Measurements from ENCODE around the gene IRGQ. TPM values are rescaled to one million over a fixed set of nuclear protein-coding genes. Genes with fewer than 3 reads are reported as not detected.

The IRGQ gene
- total and polyA plus RNA-seq, 2 experiments from 2014 or later = 8.4 to 49.6 TPM

DNA sequence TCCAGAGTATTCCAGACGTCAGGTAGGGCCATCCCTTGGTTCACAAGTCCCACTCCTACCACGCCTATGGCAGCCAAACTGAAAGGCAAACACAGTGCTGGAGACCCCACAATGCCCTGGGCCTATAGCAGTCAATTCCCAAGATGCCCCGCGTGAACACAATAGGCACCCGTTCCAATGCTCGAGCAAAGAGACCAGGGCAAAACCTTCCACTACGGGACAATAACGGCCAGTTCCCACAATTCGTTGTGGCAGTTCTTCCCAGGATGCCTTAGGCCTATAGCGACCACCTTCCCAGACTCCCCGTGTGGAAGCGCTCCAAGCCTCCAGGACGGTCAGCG, 23.0 kb upstream of the IRGQ start:
- H3K36me3 ChIP-seq (ENCODE audit: insufficient read depth) = no peaks in the 10 kb centered on the region
- peaks cover 3% of the 10 kb centered on the region; the same call in 2 of the 3 replicates for H3K9me3 Mint-ChIP-seq
- H2AFZ ChIP-seq = peak overlapping the region; percentile 88
- H3K27me3 Mint-ChIP-seq (ENCODE audit: insufficient read depth, low read depth, poor library complexity) = peaks cover 14% of the 10 kb centered on the region
- H3K4me3 ChIP-seq = peak overlapping the region; percentile 68
- H3K4me2 ChIP-seq = peak overlapping the region; percentile 84
- peak overlapping the region; percentile 88 for H3K4me3 Mint-ChIP-seq
- no peaks in the 10 kb centered on the region for H3K27me3 ChIP-seq (ENCODE audit: insufficient read depth)
- peaks cover 24% of the 10 kb centered on the region; the same call in 1 of the 2 replicates for H3K79me2 ChIP-seq (replicated peaks; ENCODE audit: insufficient read depth)
- peak overlapping the region; percentile 96 for H3K27ac ChIP-seq (ENCODE audit: low read depth)
- H3K36me3 Mint-ChIP-seq (ENCODE audit: low read depth) = peaks cover 10% of the 10 kb centered on the region
- peaks cover 3% of the 10 kb centered on the region; the same call in 1 of the 2 replicates for H3F3A ChIP-seq (replicated peaks; ENCODE audit: low read depth)
- no peak for DNase-seq (ENCODE audit: low spot score)
- H4K20me1 ChIP-seq (replicated peaks; ENCODE audit: insufficient read depth) = no peaks in the 10 kb centered on the region; the same call in 1 of the 2 replicates
- peaks cover 23% of the 10 kb centered on the region for H3K4me1 Mint-ChIP-seq
- peaks cover 4% of the 10 kb centered on the region for H3K4me1 ChIP-seq (ENCODE audit: insufficient read depth)
- ATAC-seq = peak; percentile 28
- H3K9me2 ChIP-seq (ENCODE audit: insufficient read depth) = no peaks in the 10 kb centered on the region
- H3K27ac Mint-ChIP-seq = peak overlapping the region; percentile 98
- no peak for TF ChIP-seq ZNF114 (CRISPR knock-in tag; IDR thresholded peaks at IDR 0.05)
- no peak for TF ChIP-seq JUNB (IDR thresholded peaks at IDR 0.05; ENCODE audit: unreplicated experiment)
- peak; percentile 35; the same call in 1 of the 2 replicates for TF ChIP-seq POLR2AphosphoS5 (IDR thresholded peaks at IDR 0.05; ENCODE audit: low read depth)

DNA sequence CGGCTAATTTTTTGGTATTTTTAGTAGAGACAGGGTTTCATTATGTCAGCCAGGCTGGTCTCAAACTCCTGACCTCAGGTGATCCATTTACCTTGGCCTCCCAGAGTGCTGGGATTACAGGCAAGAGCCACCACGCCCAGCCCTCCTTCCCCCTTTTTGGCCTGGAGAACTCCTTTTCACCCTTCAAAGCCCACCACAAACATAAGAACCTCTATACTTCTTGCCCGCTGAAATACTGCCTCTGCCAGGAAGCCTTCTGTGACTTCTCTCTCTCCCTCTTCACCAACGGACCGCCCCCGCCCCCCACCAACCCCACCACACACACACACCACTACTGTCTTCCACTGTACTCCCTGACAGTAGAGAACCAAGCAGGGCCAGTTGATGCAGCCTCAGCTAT, 21.0 kb upstream of the IRGQ start:
- Histone ChIP-seq H3K4me1 (ENCODE audit: insufficient read depth) (peaks cover 4% of the 10 kb centered on the region), H3K27ac (ENCODE audit: low read depth) (no peak overlapping the region), H4K20me1 (replicated peaks; ENCODE audit: insufficient read depth) (no peaks in the 10 kb centered on the region; the same call in 1 of the 2 replicates), H2AFZ (no peak overlapping the region), H3K27me3 (ENCODE audit: insufficient read depth) (no peaks in the 10 kb centered on the region), H3F3A (replicated peaks; ENCODE audit: low read depth) (peaks cover 3% of the 10 kb centered on the region; the same call in 1 of the 2 replicates), H3K9me2 (ENCODE audit: insufficient read depth) (no peaks in the 10 kb centered on the region), H3K36me3 (ENCODE audit: insufficient read depth) (no peaks in the 10 kb centered on the region), H3K79me2 (replicated peaks; ENCODE audit: insufficient read depth) (peaks cover 24% of the 10 kb centered on the region; the same call in 1 of the 2 replicates), H3K4me3 (no peak overlapping the region), H3K4me2 (no peak overlapping the region)
- Mint-ChIP-seq H3K27ac (no peak overlapping the region), H3K4me1 (peaks cover 18% of the 10 kb centered on the region), H3K36me3 (ENCODE audit: low read depth) (peaks cover 24% of the 10 kb centered on the region), H3K27me3 (ENCODE audit: insufficient read depth, low read depth, poor library complexity) (peaks cover 22% of the 10 kb centered on the region), H3K4me3 (no peak overlapping the region), H3K9me3 (peaks cover 11% of the 10 kb centered on the region)
- no peak for ATAC-seq
- TF ChIP-seq EZH2 (IDR thresholded peaks at IDR 0.05; ENCODE audit: low read depth, unreplicated experiment) (no peak), STAT1 (IDR thresholded peaks at IDR 0.05; ENCODE audit: unreplicated experiment) (no peak), EZH2phosphoT487 (IDR thresholded peaks at IDR 0.05; ENCODE audit: unreplicated experiment) (no peak), CREB1 (CRISPR knock-in tag; IDR thresholded peaks at IDR 0.05; ENCODE audit: low read depth) (no peak), ETS1 (IDR thresholded peaks at IDR 0.05) (no peak), NANOG (IDR thresholded peaks at IDR 0.05; ENCODE audit: borderline replicate concordance) (no peak), POLR2AphosphoS5 (IDR thresholded peaks at IDR 0.05; ENCODE audit: low read depth) (no peak), ZNF462 (CRISPR knock-in tag; IDR thresholded peaks at IDR 0.05) (no peak), ZNF114 (CRISPR knock-in tag; IDR thresholded peaks at IDR 0.05) (no peak), JUNB (IDR thresholded peaks at IDR 0.05; ENCODE audit: unreplicated experiment) (no peak)
- TF ChIP-seq, protein P1, sequence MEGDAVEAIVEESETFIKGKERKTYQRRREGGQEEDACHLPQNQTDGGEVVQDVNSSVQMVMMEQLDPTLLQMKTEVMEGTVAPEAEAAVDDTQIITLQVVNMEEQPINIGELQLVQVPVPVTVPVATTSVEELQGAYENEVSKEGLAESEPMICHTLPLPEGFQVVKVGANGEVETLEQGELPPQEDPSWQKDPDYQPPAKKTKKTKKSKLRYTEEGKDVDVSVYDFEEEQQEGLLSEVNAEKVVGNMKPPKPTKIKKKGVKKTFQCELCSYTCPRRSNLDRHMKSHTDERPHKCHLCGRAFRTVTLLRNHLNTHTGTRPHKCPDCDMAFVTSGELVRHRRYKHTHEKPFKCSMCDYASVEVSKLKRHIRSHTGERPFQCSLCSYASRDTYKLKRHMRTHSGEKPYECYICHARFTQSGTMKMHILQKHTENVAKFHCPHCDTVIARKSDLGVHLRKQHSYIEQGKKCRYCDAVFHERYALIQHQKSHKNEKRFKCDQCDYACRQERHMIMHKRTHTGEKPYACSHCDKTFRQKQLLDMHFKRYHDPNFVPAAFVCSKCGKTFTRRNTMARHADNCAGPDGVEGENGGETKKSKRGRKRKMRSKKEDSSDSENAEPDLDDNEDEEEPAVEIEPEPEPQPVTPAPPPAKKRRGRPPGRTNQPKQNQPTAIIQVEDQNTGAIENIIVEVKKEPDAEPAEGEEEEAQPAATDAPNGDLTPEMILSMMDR (conservative IDR thresholded peaks at IDR 0.05; ENCODE audit: low read depth in 2 of 2) = no peak
- no peak for DNase-seq (ENCODE audit: low spot score)
